Stimulated activated CD4-positive, alpha-beta T cell treated with anti-CD3 and anti-CD28 coated beads, TNF-alpha, amount 100 ng/mL, for 24 hours (primary cell): ENCODE measurements around the gene SPRED1.
"Not testable (repeated sequence)": the region's sequence is repeated elsewhere in the genome, so short reads cannot be mapped to it uniquely, and the experiment has no call there.

Experiments used
- DNase-seq, 3 experiments: peaks; one replicate each; pipeline ENCODE4 v3.0.0-alpha.2; 2020; ENCODE audit warnings: low read depth in 3 of 3

Gene SPRED1

DNA sequence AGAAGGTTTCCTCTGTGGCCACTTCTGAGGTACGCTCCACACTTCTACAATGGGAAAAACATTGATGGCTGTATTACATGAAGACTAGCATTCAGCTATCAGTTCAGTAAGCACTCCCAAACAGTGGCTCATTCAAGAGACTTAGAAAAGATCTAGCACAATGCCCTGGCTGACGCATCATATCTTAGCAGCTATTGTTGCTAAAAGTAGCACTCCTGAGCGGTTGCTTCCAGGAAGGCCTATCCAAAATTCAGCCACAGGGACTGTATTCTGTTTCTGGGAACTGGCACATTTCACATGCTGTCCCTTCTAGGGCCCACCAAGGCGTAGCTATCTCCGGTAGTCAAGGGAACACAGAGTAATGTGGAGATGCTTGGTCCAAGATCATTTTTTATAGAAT lies 21.2 kb upstream of the SPRED1 start:
- no peak for DNase-seq

DNA sequence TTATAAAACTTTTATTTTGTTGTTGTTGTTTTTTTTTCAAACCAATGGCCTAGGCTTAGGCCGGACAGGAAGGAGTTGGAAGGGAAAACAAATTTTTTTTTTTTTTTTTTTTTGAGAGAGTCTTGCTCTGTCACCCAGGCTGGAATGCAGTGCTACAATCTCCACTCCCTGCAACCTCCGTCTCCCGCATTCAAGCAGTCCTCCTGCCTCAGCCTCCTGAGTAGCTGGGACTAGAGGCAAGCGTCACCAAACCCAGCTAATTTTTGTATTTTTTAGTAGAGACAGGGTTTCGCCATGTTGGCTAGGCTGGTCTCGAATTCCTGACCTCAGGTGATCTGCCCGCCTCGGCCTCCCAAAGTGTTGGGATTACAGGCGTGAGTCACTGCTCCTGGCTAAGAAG lies 15.6 kb upstream of the SPRED1 start:
- DNase-seq = not testable (repeated sequence)

GRCh38 chr15:38238311-38238710 lies 14.3 kb upstream of the SPRED1 start:
- DNase-seq = no peak

DNA sequence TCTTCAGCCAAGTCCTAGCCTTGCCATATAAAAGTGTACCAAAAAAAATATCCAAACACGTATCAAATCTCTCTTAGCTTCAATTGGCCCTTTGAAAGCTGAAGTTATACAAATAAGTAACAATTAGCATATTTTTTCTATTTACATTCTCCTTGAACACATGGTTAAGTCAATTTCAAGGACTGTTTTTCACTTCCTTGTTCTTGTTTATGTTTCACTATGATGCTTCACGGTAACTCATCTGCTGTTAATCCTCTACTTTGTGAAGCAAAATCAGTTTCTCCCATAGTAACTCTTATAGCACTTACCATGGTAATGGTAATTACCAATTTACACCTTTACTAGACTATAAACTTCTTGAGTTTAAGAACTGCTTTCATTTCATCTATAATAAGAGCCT lies 10.6 kb upstream of the SPRED1 start:
- DNase-seq = no peak

DNA sequence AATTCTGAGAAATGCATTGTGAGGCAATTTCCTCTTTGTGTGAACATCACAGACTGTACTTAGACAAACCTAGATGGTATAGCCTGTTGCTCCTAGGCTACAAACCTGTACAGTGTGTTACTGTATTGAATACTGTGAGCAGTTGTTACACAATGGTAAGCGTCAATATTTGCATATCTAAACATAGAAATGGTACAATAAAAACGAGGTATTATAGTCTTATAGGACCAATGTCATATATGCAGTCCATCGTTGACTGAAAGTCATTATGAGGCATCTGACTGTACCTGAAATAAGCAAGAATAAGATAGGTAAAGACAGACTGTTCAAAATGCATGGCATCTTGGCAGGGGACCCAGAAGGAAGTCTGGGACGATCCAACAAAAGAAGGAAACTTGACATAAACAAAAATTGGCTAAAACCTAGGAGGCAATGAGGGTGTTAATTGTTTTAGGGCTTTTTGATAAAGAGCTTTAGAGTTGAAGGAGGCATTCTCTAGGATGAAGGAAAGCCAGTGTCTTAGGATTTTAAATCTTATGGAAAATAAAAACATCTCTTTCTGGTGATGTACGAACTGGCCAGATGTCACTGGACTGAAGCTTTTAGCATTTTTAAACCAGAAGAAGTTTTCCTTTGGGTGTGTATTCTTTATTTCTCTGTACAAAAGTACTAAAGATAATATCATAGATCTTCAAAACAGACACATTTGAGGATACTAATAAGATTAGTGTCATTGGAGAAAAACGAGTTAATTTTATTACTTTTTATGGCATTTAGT lies 9.2 kb upstream of the SPRED1 start:
- DNase-seq = no peak

GRCh38 chr15:38247336-38247735 lies 5.3 kb upstream of the SPRED1 start:
- no peak for DNase-seq

DNA sequence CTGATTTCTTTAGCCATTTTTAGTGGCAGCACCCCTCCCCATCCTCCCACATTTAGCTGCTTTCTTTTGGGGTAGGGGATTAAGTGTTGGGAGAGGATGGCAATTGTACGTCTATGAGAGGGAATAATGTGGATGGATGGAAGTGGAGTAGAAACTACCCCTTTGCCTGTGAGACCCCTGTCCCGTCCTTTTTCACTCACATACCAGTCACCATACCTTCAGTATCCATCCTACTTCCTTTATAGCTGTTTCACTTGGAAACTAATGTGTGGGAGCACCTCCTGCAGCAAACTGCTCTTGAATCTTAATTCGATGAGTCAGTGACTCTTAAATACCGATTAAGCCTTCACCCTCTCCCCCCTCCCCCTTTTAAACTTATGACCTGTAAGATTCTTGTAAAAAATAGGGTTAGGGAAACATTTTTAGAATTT lies 730 bp downstream of the SPRED1 start:
- DNase-seq = no peak

DNA sequence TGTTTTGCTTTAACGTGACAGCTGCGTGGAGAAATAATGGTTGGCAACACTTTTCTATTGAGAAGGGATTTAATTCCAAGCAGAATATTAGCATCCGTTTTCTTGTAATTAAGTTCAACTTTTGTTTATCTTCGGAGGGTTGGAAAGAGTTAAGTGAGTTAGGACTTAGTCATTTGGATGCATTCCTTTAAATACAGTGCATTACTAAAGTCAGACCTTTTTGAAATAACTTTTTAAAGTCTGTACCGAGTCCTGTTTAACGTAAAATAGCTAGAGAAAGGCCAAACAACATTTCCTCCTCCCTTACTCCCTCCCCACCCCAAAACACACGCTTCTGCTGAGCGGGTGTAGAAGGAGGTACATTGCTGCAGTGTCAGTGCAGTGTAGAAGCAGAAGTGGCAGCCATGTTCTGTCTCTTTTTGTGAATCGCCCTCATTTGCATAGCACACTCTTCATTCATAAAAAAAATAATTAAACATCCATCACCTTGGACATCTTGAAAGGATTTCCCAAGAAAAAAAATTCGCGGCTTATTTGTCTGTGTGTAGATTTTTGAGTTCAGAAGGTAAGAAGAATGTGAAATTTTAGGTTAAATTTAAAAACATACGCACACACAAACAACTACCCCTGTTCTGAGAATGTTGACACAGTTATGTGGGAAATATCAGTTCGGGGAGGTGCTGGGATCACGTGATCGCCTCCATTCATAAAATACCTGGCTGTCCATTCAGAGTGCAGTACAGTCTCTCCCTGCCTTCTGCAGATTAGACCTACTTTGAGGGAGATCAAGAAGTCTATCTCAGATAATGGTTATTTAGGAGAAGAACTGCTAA lies 1.6 kb downstream of the SPRED1 start:
- DNase-seq = peak in 1 of 3 experiments; percentile 5

- DNase-seq = no peak
These were observed 3.1 kb downstream of the SPRED1 start for GRCh38 chr15:38255690-38256089.

GRCh38 chr15:38257676-38258075 lies 5.0 kb downstream of the SPRED1 start:
- no peak for DNase-seq

DNA sequence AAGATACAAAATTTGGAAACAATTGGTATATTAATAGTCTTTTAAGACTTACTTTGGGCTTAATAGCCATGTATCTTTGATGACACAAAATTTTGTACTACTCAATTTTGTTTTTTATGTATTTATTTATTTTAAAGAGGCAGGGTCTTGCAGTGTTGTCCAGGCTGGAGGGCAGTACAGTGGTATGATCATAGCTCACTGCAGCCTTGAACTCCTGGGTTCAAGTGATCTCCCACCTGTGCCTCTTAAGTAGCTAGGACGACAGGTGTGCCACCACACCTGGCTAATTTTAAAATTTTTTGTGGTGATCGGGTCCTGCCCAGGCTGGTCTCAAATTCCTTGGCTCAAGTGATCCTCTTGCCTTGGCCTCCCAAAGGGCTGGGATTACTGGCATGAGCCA lies 6.5 kb downstream of the SPRED1 start:
- no peak for DNase-seq

GRCh38 chr15:38260077-38260476 lies 7.4 kb downstream of the SPRED1 start:
- DNase-seq = no peak

DNA sequence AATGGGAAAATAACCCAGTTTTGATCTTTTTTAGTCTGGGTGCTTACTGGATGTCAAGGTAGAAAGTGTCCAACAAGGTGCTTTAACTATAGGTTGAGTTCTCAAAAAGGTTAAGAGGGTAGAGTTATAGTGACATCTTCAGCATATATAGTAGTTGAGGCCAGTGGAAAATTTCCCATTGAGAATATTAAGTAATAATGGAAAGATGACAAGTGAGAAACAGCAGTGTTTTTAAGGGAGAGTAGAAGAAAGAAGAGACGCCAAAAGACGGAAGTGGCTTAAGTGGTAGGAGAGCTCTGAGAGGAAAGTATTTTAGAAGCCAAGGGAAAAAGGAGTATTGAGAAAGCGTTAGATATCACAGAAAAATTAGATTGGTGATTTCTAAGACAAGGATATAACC lies 10.6 kb downstream of the SPRED1 start:
- no peak for DNase-seq

DNA sequence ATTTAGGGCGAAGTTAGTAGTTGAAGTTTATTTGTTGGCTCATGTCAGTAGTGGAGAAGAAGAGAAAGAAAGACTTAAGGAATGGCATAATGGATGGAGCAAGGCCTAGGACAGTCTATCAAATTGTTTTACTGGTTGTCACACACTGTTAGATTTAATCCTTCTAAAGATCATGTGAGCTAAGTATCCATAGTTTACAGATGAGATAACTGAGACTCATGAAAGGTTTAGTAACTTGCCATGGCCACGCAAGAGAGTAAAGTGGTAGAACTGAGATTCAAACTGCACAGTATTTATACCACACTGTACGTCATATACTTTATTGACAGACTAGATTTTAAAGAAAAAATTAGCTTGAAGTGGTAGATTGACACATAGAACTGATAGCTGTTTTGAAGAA lies 11.4 kb downstream of the SPRED1 start:
- no peak for DNase-seq

GRCh38 chr15:38266247-38266986 lies 13.8 kb downstream of the SPRED1 start:
- no peak for DNase-seq

DNA sequence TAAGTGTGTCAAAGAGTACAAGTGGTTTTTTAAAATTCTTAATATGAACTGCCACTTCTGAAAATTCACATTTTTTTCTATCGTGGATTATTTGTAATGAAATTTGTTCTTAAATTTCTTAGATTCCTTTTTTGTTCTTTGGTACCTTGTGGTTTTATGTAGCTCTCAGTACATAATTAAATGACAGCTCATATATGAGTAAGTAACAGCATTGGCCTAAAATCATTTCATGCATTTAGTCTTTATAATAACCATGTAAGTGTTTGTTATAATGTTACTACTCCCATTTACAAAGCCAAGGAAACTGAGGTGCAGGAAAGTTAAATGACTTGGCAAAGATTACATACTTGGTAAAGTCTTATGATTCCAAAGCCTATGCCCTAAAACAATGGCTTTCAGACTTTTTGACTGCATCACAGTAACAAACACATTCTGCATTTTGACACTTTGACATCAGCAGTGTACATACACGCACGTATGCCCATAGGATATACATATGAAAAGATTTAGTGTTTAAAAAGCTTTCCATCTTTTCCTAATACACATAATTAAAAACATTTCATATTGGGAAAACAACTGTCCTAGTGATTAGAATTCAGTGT lies 14.9 kb downstream of the SPRED1 start:
- DNase-seq = no peak

- DNase-seq = no peak
These were observed 18.5 kb downstream of the SPRED1 start for GRCh38 chr15:38271144-38271543.

DNA sequence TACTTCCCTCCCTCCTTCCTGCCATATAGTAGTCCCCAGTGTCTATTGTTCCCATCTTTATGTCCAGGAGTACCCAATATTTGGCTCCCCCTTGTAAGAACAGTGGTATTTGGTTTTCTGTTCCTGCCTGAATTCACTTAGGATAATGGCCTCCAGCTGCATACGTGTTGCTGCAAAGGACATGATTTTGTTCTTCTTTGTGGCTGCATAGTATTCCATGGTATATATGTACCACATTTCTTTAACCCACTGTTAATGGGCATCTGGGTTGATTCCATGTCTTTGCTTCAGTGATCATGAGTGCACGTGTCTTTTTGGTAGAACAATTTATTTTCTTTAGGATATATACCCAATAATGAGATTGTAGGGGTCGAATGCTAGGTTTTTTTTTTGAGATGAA lies 19.3 kb downstream of the SPRED1 start:
- DNase-seq = no peak

- not testable (repeated sequence) for DNase-seq
These were observed 19.8 kb downstream of the SPRED1 start for GRCh38 chr15:38272431-38272830.

DNA sequence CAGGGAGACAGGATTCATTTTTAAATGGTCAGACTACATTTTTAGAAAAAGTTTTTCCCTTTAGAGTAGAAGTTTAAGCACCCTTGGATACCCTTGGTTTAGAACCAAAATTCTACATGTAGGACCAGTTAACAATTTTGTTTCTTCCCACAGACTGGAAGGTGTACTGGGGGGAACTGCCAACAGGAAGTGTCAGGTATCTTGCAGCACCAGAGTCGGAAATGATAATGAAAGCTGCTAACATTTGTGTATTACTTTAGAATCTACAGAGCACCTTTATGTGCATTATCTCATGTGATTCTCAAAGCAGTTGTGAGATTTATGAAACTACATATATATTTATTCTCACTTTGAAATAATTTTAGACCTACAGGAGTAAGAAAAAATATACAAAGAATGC lies 21.5 kb downstream of the SPRED1 start:
- DNase-seq = no peak

DNA sequence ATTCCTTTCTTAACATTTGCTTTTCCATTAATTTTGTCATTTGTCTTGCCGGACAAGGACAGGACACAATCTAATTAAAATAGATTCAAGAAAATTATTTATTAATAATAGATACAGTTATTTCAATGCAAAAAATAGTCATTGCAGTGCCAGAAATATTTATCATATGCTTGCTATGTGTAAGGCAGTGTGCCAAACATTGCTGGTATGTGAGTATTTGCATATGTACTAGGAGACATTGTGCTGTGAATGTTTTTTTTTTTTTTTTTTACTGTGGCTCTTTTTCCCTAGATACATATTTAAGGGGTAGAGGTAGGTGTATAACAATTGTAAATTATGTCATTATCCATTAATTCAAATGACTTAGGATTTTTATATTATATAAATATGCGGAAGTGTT lies 23.3 kb downstream of the SPRED1 start:
- DNase-seq = no peak

DNA sequence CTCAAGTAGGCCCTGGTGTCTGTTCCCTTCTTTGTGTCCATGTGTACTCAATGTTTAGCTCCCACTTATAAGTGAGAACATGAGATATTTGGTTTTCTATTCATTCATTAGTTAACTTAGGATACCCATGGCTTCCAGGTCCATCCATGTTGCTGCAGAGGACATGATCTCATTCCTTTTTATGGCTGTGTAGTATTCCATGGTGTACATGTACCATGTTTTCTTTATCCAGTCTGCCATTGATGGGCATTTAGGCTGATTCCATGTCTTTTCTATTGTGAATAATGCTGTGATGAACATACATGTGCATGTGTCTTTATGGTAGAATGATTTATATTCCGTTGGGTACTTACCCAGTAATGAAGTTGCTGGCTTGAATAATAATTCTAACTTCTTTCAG lies 24.6 kb downstream of the SPRED1 start:
- DNase-seq = not testable (repeated sequence)
